ENCODE results near the gene APH1A. TPM values are rescaled to one million over a fixed set of nuclear protein-coding genes. Genes with fewer than 3 reads are reported as not detected.

Gene APH1A
- total RNA-seq, 1 donor from 2014 or later, result 63.0 TPM

DNA sequence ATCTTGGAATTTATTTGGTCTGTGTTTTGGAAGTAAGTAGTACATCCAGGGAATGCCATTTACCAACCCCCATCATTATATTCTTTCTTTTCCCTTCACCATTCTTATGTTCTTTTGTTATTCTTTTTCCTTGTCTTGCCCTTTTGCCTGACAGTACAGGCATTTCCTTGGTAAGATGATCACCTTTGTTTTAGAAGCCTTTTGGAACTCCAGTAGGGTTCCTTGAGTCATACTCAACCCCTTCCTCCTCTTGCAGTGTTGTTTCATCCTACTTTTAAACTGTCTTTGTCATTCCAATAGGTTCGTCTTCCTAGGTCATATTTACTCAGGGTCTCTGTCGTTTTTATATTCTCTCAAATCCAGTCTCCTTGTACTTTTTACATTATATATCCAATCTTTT, 34.1 kb upstream of the APH1A start:
- no peak overlapping the region for H3K27ac Mint-ChIP-seq
- H3K27me3 ChIP-seq, result no peaks in the 10 kb centered on the region
- H3K4me1 Mint-ChIP-seq, result no peaks in the 10 kb centered on the region
- H3K9me3 Mint-ChIP-seq, result no peaks in the 10 kb centered on the region
- no peaks in the 10 kb centered on the region for H3K4me1 ChIP-seq
- peaks cover 25% of the 10 kb centered on the region for H3K79me2 ChIP-seq (ENCODE audit: low read depth)
- H3K4me3 Mint-ChIP-seq, result no peak overlapping the region
- no peaks in the 10 kb centered on the region for H3K9me3 ChIP-seq (ENCODE audit: low read depth)
- no peak overlapping the region for H3K27ac ChIP-seq
- H3K4me3 ChIP-seq, result no peak overlapping the region
- no peaks in the 10 kb centered on the region for H3K27me3 Mint-ChIP-seq (ENCODE audit: insufficient read depth, low read depth)
- DNase-seq (ENCODE audit: low spot score), result no peak
- H3K36me3 ChIP-seq, result no peaks in the 10 kb centered on the region
- H4K20me1 ChIP-seq (ENCODE audit: low read depth), result peaks cover 4% of the 10 kb centered on the region
- H2AFZ ChIP-seq (replicated peaks), result no peak overlapping the region
- no peak overlapping the region for H3K9ac ChIP-seq
- no peaks in the 10 kb centered on the region for H3F3A ChIP-seq (ENCODE audit: low read depth)
- H3K36me3 Mint-ChIP-seq, result peaks cover 27% of the 10 kb centered on the region
- no peak overlapping the region for H3K4me2 ChIP-seq
- no peak for TF ChIP-seq EZH2phosphoT487 (IDR thresholded peaks at IDR 0.05)
- TF ChIP-seq, protein P1, sequence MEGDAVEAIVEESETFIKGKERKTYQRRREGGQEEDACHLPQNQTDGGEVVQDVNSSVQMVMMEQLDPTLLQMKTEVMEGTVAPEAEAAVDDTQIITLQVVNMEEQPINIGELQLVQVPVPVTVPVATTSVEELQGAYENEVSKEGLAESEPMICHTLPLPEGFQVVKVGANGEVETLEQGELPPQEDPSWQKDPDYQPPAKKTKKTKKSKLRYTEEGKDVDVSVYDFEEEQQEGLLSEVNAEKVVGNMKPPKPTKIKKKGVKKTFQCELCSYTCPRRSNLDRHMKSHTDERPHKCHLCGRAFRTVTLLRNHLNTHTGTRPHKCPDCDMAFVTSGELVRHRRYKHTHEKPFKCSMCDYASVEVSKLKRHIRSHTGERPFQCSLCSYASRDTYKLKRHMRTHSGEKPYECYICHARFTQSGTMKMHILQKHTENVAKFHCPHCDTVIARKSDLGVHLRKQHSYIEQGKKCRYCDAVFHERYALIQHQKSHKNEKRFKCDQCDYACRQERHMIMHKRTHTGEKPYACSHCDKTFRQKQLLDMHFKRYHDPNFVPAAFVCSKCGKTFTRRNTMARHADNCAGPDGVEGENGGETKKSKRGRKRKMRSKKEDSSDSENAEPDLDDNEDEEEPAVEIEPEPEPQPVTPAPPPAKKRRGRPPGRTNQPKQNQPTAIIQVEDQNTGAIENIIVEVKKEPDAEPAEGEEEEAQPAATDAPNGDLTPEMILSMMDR (IDR thresholded peaks at IDR 0.05), result no peak
- no peak for TF ChIP-seq EZH2 (IDR thresholded peaks at IDR 0.05)

DNA sequence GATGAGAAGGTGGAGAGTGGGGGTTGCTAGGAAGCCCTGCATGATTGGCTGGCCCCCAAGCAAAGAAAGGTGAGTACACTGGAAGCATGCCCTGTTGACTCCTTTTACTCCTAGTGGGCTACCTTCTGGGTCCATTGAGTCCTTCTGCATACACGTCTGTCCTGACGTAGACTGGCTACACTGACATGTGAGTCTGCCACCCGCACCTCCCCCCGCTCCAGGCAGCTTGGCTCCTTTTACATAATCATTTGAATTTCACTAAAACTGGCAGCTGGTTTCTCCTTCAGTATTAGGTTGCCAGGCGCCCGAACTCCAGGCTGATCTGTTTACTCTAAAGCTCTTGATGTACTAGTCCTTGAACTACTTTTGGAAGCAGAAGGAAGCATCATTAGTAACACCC, 33.5 kb upstream of the APH1A start:
- H3K27ac ChIP-seq, result no peak overlapping the region
- no peak overlapping the region for H3K27ac Mint-ChIP-seq
- no peaks in the 10 kb centered on the region for H3K27me3 ChIP-seq
- H3K4me3 Mint-ChIP-seq, result no peak overlapping the region
- no peaks in the 10 kb centered on the region for H3K27me3 Mint-ChIP-seq (ENCODE audit: insufficient read depth, low read depth)
- H3K9ac ChIP-seq, result no peak overlapping the region
- H3K9me3 ChIP-seq (ENCODE audit: low read depth), result no peaks in the 10 kb centered on the region
- TF ChIP-seq EZH2 (IDR thresholded peaks at IDR 0.05), result no peak
- TF ChIP-seq EZH2phosphoT487 (IDR thresholded peaks at IDR 0.05), result no peak
- TF ChIP-seq, protein P1 (IDR thresholded peaks at IDR 0.05), result no peak
- no peak overlapping the region for H3K4me2 ChIP-seq
- H3K36me3 Mint-ChIP-seq, result peaks cover 29% of the 10 kb centered on the region
- no peak overlapping the region for H2AFZ ChIP-seq (replicated peaks)
- peaks cover 4% of the 10 kb centered on the region for H4K20me1 ChIP-seq (ENCODE audit: low read depth)
- no peaks in the 10 kb centered on the region for H3K4me1 Mint-ChIP-seq
- peaks cover 27% of the 10 kb centered on the region for H3K79me2 ChIP-seq (ENCODE audit: low read depth)
- no peak overlapping the region for H3K4me3 ChIP-seq
- no peaks in the 10 kb centered on the region for H3K36me3 ChIP-seq
- no peaks in the 10 kb centered on the region for H3F3A ChIP-seq (ENCODE audit: low read depth)
- no peaks in the 10 kb centered on the region for H3K9me3 Mint-ChIP-seq
- DNase-seq (ENCODE audit: low spot score), result no peak
- H3K4me1 ChIP-seq, result no peaks in the 10 kb centered on the region

DNA sequence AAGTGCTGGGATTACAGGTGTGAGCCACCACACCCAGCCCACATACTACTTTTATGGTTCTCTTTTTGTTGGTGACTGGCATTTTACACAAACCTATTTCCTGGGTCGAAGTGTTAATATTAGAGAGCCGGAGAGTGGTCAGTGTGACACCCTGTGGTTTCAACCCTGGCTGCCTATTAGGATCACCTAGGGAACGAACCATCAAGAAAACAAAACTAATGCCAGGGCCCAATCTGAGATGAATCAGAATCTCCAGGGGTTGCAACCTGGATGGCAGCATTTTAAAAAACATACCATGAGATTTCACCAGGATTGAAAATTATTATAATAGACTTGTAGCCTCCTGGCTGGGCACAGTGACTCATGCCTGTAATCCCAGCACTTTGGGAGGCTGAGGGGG, 30.9 kb upstream of the APH1A start:
- Histone ChIP-seq H3K27ac (no peak overlapping the region), H3K4me1 (no peaks in the 10 kb centered on the region), H3K4me3 (no peak overlapping the region), H3K9me3 (ENCODE audit: low read depth) (no peaks in the 10 kb centered on the region), H3K4me2 (no peak overlapping the region), H3K9ac (no peak overlapping the region), H3F3A (ENCODE audit: low read depth) (peaks cover 11% of the 10 kb centered on the region), H3K36me3 (no peaks in the 10 kb centered on the region), H4K20me1 (ENCODE audit: low read depth) (peaks cover 6% of the 10 kb centered on the region), H2AFZ (replicated peaks) (no peak overlapping the region), H3K27me3 (no peaks in the 10 kb centered on the region), H3K79me2 (ENCODE audit: low read depth) (peaks cover 49% of the 10 kb centered on the region)
- H3K9me3 Mint-ChIP-seq, result no peaks in the 10 kb centered on the region
- no peaks in the 10 kb centered on the region for H3K27me3 Mint-ChIP-seq (ENCODE audit: insufficient read depth, low read depth)
- TF ChIP-seq, protein P1 (IDR thresholded peaks at IDR 0.05), result no peak
- TF ChIP-seq EZH2 (IDR thresholded peaks at IDR 0.05), result no peak
- TF ChIP-seq EZH2phosphoT487 (IDR thresholded peaks at IDR 0.05), result no peak
- H3K4me3 Mint-ChIP-seq, result no peak overlapping the region
- H3K36me3 Mint-ChIP-seq, result peaks cover 33% of the 10 kb centered on the region
- no peak overlapping the region for H3K27ac Mint-ChIP-seq
- DNase-seq (ENCODE audit: low spot score), result no peak
- peaks cover 10% of the 10 kb centered on the region for H3K4me1 Mint-ChIP-seq
